HCT116 (cell line): Measurements from ENCODE around the gene APOA1. TPM values are rescaled to one million over a fixed set of nuclear protein-coding genes. Genes with fewer than 3 reads are reported as not detected.
A peak's percentile ranks its signal among the peaks of the same experiment; 100 is the strongest.

Experiments
- ATAC-seq: fragments of 200-7000 bp; cut with Tn5 transposase; 2 replicates; pipeline ENCODE4 v1.9.1; 2020; ENCODE audit warnings: mild to moderate bottlenecking, moderate library complexity
- BruUV-seq: library from RNA; stranded (reverse); fragments of 400-500 nt; replicated peaks from 2 replicates; lab custom pipeline; 2021; lab: Mats Ljungman, UMichigan
- CTCF ChIA-PET: fragments of 300-600 bp; sonication (Branson Sonifier 250); formaldehyde crosslinking; loops from one replicate; lab custom pipeline; 2021; ENCODE audit warnings: antibody characterized with exemption; lab: Charles Lee
- POLR2A ChIA-PET: fragments of 300-600, 350-600 bp; sonication (Branson Sonifier 250); formaldehyde crosslinking; loops from one replicate; lab custom pipeline; 2021; ENCODE audit warnings: antibody characterized with exemption; lab: Charles Lee
- RAD21 ChIA-PET, 2 experiments: fragments of 300-600 bp; sonication (Branson Sonifier 250); formaldehyde crosslinking; loops; one replicate each; lab custom pipeline; 2023; ENCODE audit warnings: low total read pairs in 2 of 2; ENCODE audit not compliant: uncharacterized antibody in 2 of 2, unreplicated experiment in 2 of 2, low non-redundant PET in 1 of 2; lab: Charles Lee
- DNase-seq: peaks from one replicate; pipeline ENCODE4 v3.0.0-alpha.2; 2010; ENCODE audit warnings: low read depth, low spot score
- H2AFZ ChIP-seq: fragments of 200-600 bp; shearing (Covaris generic), sonication (generic); 2 replicates; pipeline ENCODE4 v1.6.1; 2017; ENCODE audit warnings: low read depth, mixed run types, mixed read lengths, antibody characterized with exemption, low read length; ENCODE audit not compliant: poor library complexity, severe bottlenecking
- H3K27ac ChIP-seq: 2 replicates; pipeline ENCODE4 v1.5.1; 2012; ENCODE audit warnings: low read depth, low read length
- H3K27me3 ChIP-seq: fragments of 200-600 bp; sonication (generic); 2 replicates; pipeline ENCODE4 v1.6.1; 2016; ENCODE audit warnings: mixed run types, low read length, mixed read lengths; ENCODE audit not compliant: insufficient read depth
- H3K36me3 ChIP-seq, 2 experiments: fragments of 200-500 bp in 1 of 2; fragments of 200-600 bp in 1 of 2; sonication (Bioruptor generic) in 1 of 2; sonication (generic) in 1 of 2; 2 replicates each; pipeline versions ENCODE4 v1.5.1 to v1.6.1; 2014 to 2016; ENCODE audit warnings: low read length in 2 of 2, inconsistent platforms in 1 of 2, mixed read lengths in 1 of 2, mixed run types in 1 of 2; ENCODE audit not compliant: insufficient read depth in 2 of 2, control insufficient read depth in 1 of 2
- H3K4me1 ChIP-seq, 2 experiments: fragments of 200-600 bp in 1 of 2; sonication (generic) in 1 of 2; 2 replicates each; pipeline versions ENCODE4 v1.5.1 to v1.6.1; 2012 to 2017; ENCODE audit warnings: low read length in 2 of 2, inconsistent platforms in 1 of 2, mild to moderate bottlenecking in 1 of 2, mixed read lengths in 1 of 2, mixed run types in 1 of 2, moderate library complexity in 1 of 2; ENCODE audit not compliant: insufficient read depth in 2 of 2, control insufficient read depth in 1 of 2
- H3K4me2 ChIP-seq: fragments of 200-600 bp; sonication (generic); 2 replicates; pipeline ENCODE4 v1.6.1; 2017; ENCODE audit warnings: mixed run types, low read length, mixed read lengths
- H3K4me3 ChIP-seq, 2 experiments: fragments of 200-600 bp in 1 of 2; sonication (generic) in 1 of 2; replicated peaks in 1 of 2; 2 replicates each; pipeline ENCODE4 v1.5.1; 2011 to 2016; ENCODE audit warnings: low read length in 2 of 2, control low read depth in 1 of 2, low read depth in 1 of 2, mild to moderate bottlenecking in 1 of 2, mixed read lengths in 1 of 2, mixed run types in 1 of 2
- H3K79me2 ChIP-seq: fragments of 200-600 bp; sonication (generic); 2 replicates; pipeline ENCODE4 v1.6.1; 2017; ENCODE audit warnings: mild to moderate bottlenecking, mixed run types, low read length, moderate library complexity, mixed read lengths; ENCODE audit not compliant: insufficient read depth
- H3K9ac ChIP-seq: fragments of 200-600 bp; sonication (generic); 2 replicates; pipeline ENCODE4 v1.6.1; 2016; ENCODE audit warnings: low read length, mixed read lengths
- H3K9me2 ChIP-seq: fragments of 200-600 bp; sonication (generic), shearing (Covaris generic); 2 replicates; pipeline ENCODE4 v1.6.1; 2017; ENCODE audit warnings: mixed run types, mild to moderate bottlenecking, moderate library complexity; ENCODE audit not compliant: insufficient read depth
- H3K9me3 ChIP-seq, 2 experiments: fragments of 200-500 bp in 1 of 2; fragments of 200-600 bp in 1 of 2; sonication (Bioruptor generic) in 1 of 2; sonication (generic) in 1 of 2; 2 replicates each; pipeline ENCODE4 v1.6.1; 2014 to 2017; ENCODE audit warnings: low read length in 2 of 2, mixed read lengths in 2 of 2, inconsistent platforms in 1 of 2, low read depth in 1 of 2, mild to moderate bottlenecking in 1 of 2, mixed run types in 1 of 2, moderate library complexity in 1 of 2; ENCODE audit not compliant: control insufficient read depth in 1 of 2, insufficient read depth in 1 of 2
- H4K20me1 ChIP-seq: fragments of 200-600 bp; sonication (generic), shearing (Covaris generic); 2 replicates; pipeline ENCODE4 v1.6.1; 2017; ENCODE audit warnings: mixed run types, mild to moderate bottlenecking, moderate library complexity; ENCODE audit not compliant: insufficient read depth
- CBX3 ChIP-seq: IDR thresholded peaks from 2 replicates; pipeline ENCODE4 v1.6.1; 2012; ENCODE audit warnings: low read depth
- ELF1 ChIP-seq: IDR thresholded peaks from 2 replicates; pipeline ENCODE4 v1.6.1; 2012; ENCODE audit warnings: low read depth, borderline replicate concordance
- EZH2 ChIP-seq: fragments of 200-600 bp; sonication (generic); IDR thresholded peaks from 2 replicates; pipeline ENCODE4 v1.6.1; 2017; ENCODE audit warnings: antibody characterized with exemption, mixed run types
- EZH2phosphoT487 ChIP-seq: fragments of 200-600 bp; IDR thresholded peaks from 2 replicates; pipeline ENCODE4 v1.6.1; 2018; ENCODE audit warnings: antibody characterized with exemption, borderline replicate concordance
- FOSL1 ChIP-seq: IDR thresholded peaks from 2 replicates; pipeline ENCODE4 v1.6.1; 2012; ENCODE audit warnings: low read depth
- JUND ChIP-seq: IDR thresholded peaks from 2 replicates; pipeline ENCODE4 v1.6.1; 2012
- POLR2A ChIP-seq: IDR thresholded peaks from 2 replicates; pipeline ENCODE4 v1.7.0; 2011; ENCODE audit warnings: borderline replicate concordance; ENCODE audit not compliant: insufficient read depth, insufficient read length; ENCODE audit errors: extremely low read depth
- POLR2AphosphoS5 ChIP-seq: IDR thresholded peaks from 2 replicates; pipeline ENCODE4 v1.6.1; 2011; ENCODE audit warnings: mild to moderate bottlenecking, low read depth, low read length, moderate library complexity
- RAD21 ChIP-seq: IDR thresholded peaks from 2 replicates; pipeline ENCODE4 v1.6.1; 2012; ENCODE audit warnings: low read depth, mild to moderate bottlenecking
- SP1 ChIP-seq: IDR thresholded peaks from 2 replicates; pipeline ENCODE4 v1.6.1; 2012; ENCODE audit warnings: low read depth
- SRF ChIP-seq: IDR thresholded peaks from 2 replicates; pipeline ENCODE4 v1.6.1; 2012; ENCODE audit warnings: low read depth
- YY1 ChIP-seq: IDR thresholded peaks from 2 replicates; pipeline ENCODE4 v1.6.1; 2011; ENCODE audit warnings: low read length, low read depth, moderate library complexity, mild to moderate bottlenecking; ENCODE audit not compliant: insufficient replicate concordance; ENCODE audit errors: extremely low read depth
- ZFX ChIP-seq: fragments of 450-650 bp; IDR thresholded peaks from 2 replicates; pipeline ENCODE4 v1.6.1; 2017
- ZNF274 ChIP-seq: fragments of 200-500 bp; sonication (Bioruptor generic); IDR thresholded peaks from 2 replicates; pipeline ENCODE4 v1.6.1; 2014; ENCODE audit warnings: mild to moderate bottlenecking, low read depth, low read length, inconsistent platforms
- intact Hi-C: fragments of 100-400 bp; cut with micrococcal nuclease; formaldehyde crosslinking; loops from 2 replicates; pipeline ENCODE4 v1.10.0; 2022
- total RNA-seq: library from RNA; stranded (reverse); gene quantifications from one replicate; pipeline ENCODE4 v1.2.1, GENCODE V29; 2021; ENCODE audit not compliant: unreplicated experiment
- TF ChIP-seq, protein P1 (sequence below): IDR thresholded peaks from 2 replicates; pipeline ENCODE4 v1.6.1; 2012
- TF ChIP-seq, protein P2 (sequence below): IDR thresholded peaks from 2 replicates; pipeline ENCODE4 v1.6.1; 2011; ENCODE audit warnings: mild to moderate bottlenecking, low read length, moderate library complexity; ENCODE audit not compliant: insufficient replicate concordance; ENCODE audit errors: extremely low read depth
- TF ChIP-seq, protein P3 (sequence below), 3 experiments: fragments of 200-600 bp in 1 of 3; sonication (generic) in 1 of 3; IDR thresholded peaks in 2 of 3; conservative IDR thresholded peaks in 1 of 3; 2 replicates each; pipeline ENCODE4 v1.5.1; 2012 to 2017; ENCODE audit warnings: low read depth in 2 of 3, low read length in 2 of 3, antibody characterized with exemption in 1 of 3, borderline replicate concordance in 1 of 3, control low read depth in 1 of 3, mild to moderate bottlenecking in 1 of 3, mixed read lengths in 1 of 3, mixed run types in 1 of 3, moderate library complexity in 1 of 3; ENCODE audit not compliant: insufficient read depth in 1 of 3

Gene APOA1
- total RNA-seq, 1 experiment from 2014 or later: 2.0 TPM

DNA sequence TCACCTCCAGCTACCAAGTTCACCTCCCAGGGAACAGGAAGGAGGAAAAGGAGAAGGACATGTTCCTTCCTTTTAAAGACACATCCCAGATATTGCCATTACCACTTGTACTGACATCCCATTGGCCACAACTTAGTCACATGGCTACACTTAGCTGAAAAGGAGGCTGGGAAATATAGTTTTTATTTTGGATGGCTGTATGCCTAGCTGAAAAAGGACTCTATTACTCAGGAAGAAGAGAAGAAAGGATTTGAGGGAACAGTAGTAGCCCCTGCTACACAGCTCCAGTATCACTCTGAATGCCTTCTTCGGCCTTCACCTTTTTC, 43.7 kb downstream of the APOA1 start:
- Histone ChIP-seq H3K9ac (no peak overlapping the region), H3K36me3 (no peaks in the 10 kb centered on the region), H3K9me3 (no peaks in the 10 kb centered on the region), H3K27ac (no peak overlapping the region), H3K9me2 (no peaks in the 10 kb centered on the region), H3K4me1 (peaks cover 2 to 25% of the 10 kb centered on the region in 2 experiments; a peak in 3 of 4 replicates), H3K27me3 (no peaks in the 10 kb centered on the region), H3K4me3 (no peak overlapping the region), H4K20me1 (no peaks in the 10 kb centered on the region), H3K79me2 (no peaks in the 10 kb centered on the region), H2AFZ (peak overlapping the region; percentile 92), H3K4me2 (no peak overlapping the region)
- CTCF ChIA-PET: interaction anchor here (1.9 kb wide), 1 partner anchor 42 kb away, joined by 13 read pairs; no protein-coding TSS in a partner anchor
- POLR2A ChIA-PET: interaction anchor here (0.6 to 0.7 kb wide), 2 partner anchors 18 to 350 kb away, joined by 3 read pairs; partner anchors contain the start of gene PAFAH1B2
- RAD21 ChIA-PET: interaction anchor here in 1 of 2 experiments (1.1 kb wide), 1 partner anchor 42 kb away, joined by 3 read pairs; no protein-coding TSS in a partner anchor
- TF ChIP-seq SRF: no peak
- no peak for TF ChIP-seq EZH2
- TF ChIP-seq SP1: no peak; the same call in 1 of the 2 replicates
- TF ChIP-seq, protein P1, sequence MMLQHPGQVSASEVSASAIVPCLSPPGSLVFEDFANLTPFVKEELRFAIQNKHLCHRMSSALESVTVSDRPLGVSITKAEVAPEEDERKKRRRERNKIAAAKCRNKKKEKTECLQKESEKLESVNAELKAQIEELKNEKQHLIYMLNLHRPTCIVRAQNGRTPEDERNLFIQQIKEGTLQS: no peak
- no peak for TF ChIP-seq ZFX
- no peak for TF ChIP-seq JUND
- TF ChIP-seq YY1: no peak
- TF ChIP-seq, protein P2, sequence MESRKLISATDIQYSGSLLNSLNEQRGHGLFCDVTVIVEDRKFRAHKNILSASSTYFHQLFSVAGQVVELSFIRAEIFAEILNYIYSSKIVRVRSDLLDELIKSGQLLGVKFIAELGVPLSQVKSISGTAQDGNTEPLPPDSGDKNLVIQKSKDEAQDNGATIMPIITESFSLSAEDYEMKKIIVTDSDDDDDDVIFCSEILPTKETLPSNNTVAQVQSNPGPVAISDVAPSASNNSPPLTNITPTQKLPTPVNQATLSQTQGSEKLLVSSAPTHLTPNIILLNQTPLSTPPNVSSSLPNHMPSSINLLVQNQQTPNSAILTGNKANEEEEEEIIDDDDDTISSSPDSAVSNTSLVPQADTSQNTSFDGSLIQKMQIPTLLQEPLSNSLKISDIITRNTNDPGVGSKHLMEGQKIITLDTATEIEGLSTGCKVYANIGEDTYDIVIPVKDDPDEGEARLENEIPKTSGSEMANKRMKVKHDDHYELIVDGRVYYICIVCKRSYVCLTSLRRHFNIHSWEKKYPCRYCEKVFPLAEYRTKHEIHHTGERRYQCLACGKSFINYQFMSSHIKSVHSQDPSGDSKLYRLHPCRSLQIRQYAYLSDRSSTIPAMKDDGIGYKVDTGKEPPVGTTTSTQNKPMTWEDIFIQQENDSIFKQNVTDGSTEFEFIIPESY: no peak
- TF ChIP-seq RAD21: no peak
- no peak for TF ChIP-seq POLR2AphosphoS5
- no peak for TF ChIP-seq FOSL1
- TF ChIP-seq ELF1: no peak
- no peak for TF ChIP-seq EZH2phosphoT487
- no peak for TF ChIP-seq ZNF274
- no peak for TF ChIP-seq CBX3
- TF ChIP-seq, protein P3, sequence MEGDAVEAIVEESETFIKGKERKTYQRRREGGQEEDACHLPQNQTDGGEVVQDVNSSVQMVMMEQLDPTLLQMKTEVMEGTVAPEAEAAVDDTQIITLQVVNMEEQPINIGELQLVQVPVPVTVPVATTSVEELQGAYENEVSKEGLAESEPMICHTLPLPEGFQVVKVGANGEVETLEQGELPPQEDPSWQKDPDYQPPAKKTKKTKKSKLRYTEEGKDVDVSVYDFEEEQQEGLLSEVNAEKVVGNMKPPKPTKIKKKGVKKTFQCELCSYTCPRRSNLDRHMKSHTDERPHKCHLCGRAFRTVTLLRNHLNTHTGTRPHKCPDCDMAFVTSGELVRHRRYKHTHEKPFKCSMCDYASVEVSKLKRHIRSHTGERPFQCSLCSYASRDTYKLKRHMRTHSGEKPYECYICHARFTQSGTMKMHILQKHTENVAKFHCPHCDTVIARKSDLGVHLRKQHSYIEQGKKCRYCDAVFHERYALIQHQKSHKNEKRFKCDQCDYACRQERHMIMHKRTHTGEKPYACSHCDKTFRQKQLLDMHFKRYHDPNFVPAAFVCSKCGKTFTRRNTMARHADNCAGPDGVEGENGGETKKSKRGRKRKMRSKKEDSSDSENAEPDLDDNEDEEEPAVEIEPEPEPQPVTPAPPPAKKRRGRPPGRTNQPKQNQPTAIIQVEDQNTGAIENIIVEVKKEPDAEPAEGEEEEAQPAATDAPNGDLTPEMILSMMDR (IDR thresholded peaks at IDR 0.05 in 2 of 3, conservative IDR thresholded peaks at IDR 0.05 in 1 of 3; ENCODE audit: borderline replicate concordance in 1 of 3, insufficient read depth in 1 of 3, low read depth in 2 of 3, low read length in 2 of 3): no peak
- no peak for TF ChIP-seq POLR2A
- BruUV-seq: no TSS peak
- peak; percentile 43 for ATAC-seq
- DNase-seq: peak; percentile 26
- intact Hi-C loops: loop anchor here (5.0 kb wide), 1 partner anchor 434 kb away; no protein-coding TSS in a partner anchor
